Measurements from ENCODE around the gene GPC2.
"Not testable (repeated sequence)": the region's sequence is repeated elsewhere in the genome, so short reads cannot be mapped to it uniquely, and the experiment has no call there.

The GPC2 gene

DNA sequence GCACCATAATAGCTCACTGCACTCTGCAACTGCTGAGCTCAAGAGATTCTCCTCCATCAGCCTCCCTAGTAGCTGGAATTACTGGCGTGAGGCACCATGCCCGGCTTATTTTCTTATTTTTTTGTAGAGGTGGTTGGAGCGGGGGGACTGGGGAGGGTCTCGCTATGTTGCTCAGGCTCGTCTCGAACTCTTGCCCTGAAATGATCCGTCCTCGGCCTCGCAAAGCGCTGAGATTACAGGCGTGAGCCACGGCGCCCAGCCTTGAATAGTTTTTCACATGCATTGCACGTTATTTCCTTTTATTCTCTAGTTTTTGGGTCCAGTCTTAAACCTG, 29.0 kb downstream of the GPC2 start:
- H2BK5ac ChIP-seq (ENCODE audit: low read length): no peak overlapping the region
- H3K27me3 ChIP-seq (ENCODE audit: insufficient read depth, low read length, poor library complexity): no peaks in the 10 kb centered on the region
- H3K4me1 ChIP-seq (ENCODE audit: control insufficient read depth, low read depth, low read length): peaks cover 2% of the 10 kb centered on the region
- no peak overlapping the region for H3K23ac ChIP-seq (ENCODE audit: low read length)
- H3K36me3 ChIP-seq (ENCODE audit: control insufficient read depth, insufficient read depth, low read length): no peaks in the 10 kb centered on the region
- no peak for DNase-seq
- no peak overlapping the region for H4K5ac ChIP-seq (ENCODE audit: low read length)
- H3K79me1 ChIP-seq (ENCODE audit: low read length): peaks cover 3% of the 10 kb centered on the region
- H3K4me3 ChIP-seq (ENCODE audit: low read length): no peak overlapping the region
- no peak overlapping the region for H3K4ac ChIP-seq (ENCODE audit: low read depth, low read length)
- H3K9ac ChIP-seq (ENCODE audit: low read length): peak overlapping the region; percentile 76
- no peak overlapping the region for H2BK15ac ChIP-seq (replicated peaks; ENCODE audit: low read depth)
- peaks cover 8% of the 10 kb centered on the region for H3K79me2 ChIP-seq (ENCODE audit: control insufficient read depth, insufficient read depth, low read length)
- WGBS (ENCODE audit: extremely low coverage, insufficient coverage, low lambda C conversion rate): no CpG with 5 or more reads among the region's 14 CpGs
- H3K56ac ChIP-seq (ENCODE audit: low read length): peak overlapping the region; percentile 86
- H4K8ac ChIP-seq (ENCODE audit: low read depth, low read length): peak overlapping the region; percentile 65
- no peak overlapping the region for H2AK5ac ChIP-seq (ENCODE audit: low read length)
- no peak overlapping the region for H2BK120ac ChIP-seq (ENCODE audit: low read depth, low read length)
- H3K4me2 ChIP-seq (ENCODE audit: low read length): peak overlapping the region; percentile 62
- no peak overlapping the region for H3K18ac ChIP-seq (ENCODE audit: low read length)
- H3K27ac ChIP-seq (ENCODE audit: low read depth, low read length): no peak overlapping the region

DNA sequence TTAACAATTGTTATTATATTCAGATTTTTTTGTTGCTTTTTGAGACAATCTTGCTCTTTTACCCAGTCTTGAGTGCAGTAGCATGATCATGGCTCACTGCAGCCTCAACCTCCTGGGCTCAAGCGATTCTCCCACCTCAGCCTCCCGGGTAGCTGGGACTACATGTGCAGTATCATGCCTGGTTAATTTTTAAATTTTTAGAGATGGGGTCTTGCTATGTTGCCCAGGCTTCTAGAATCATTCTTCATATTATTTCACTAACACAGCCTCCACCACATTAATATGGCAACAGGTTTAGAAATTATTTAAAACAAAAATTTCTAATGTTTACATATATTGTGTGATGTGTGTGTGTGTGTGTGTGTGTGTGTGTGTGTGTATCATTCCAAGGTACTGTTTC, 29.9 kb downstream of the GPC2 start:
- no peak overlapping the region for H2AK5ac ChIP-seq (ENCODE audit: low read length)
- no peaks in the 10 kb centered on the region for H3K27me3 ChIP-seq (ENCODE audit: insufficient read depth, low read length, poor library complexity)
- no peak overlapping the region for H2BK5ac ChIP-seq (ENCODE audit: low read length)
- H4K5ac ChIP-seq (ENCODE audit: low read length): no peak overlapping the region
- no peak for DNase-seq
- H3K23ac ChIP-seq (ENCODE audit: low read length): no peak overlapping the region
- no peak overlapping the region for H3K9ac ChIP-seq (ENCODE audit: low read length)
- H3K79me1 ChIP-seq (ENCODE audit: low read length): peaks cover 3% of the 10 kb centered on the region
- no CpG with 5 or more reads among the region's 2 CpGs for WGBS (ENCODE audit: extremely low coverage, insufficient coverage, low lambda C conversion rate)
- no peak overlapping the region for H3K4me2 ChIP-seq (ENCODE audit: low read length)
- H3K18ac ChIP-seq (ENCODE audit: low read length): no peak overlapping the region
- H2BK15ac ChIP-seq (replicated peaks; ENCODE audit: low read depth): no peak overlapping the region
- H3K4me3 ChIP-seq (ENCODE audit: low read length): no peak overlapping the region
- H4K8ac ChIP-seq (ENCODE audit: low read depth, low read length): no peak overlapping the region
- H3K4me1 ChIP-seq (ENCODE audit: control insufficient read depth, low read depth, low read length): peaks cover 2% of the 10 kb centered on the region
- H3K27ac ChIP-seq (ENCODE audit: low read depth, low read length): no peak overlapping the region
- no peak overlapping the region for H3K56ac ChIP-seq (ENCODE audit: low read length)
- H3K79me2 ChIP-seq (ENCODE audit: control insufficient read depth, insufficient read depth, low read length): peaks cover 8% of the 10 kb centered on the region
- no peak overlapping the region for H3K4ac ChIP-seq (ENCODE audit: low read depth, low read length)
- no peaks in the 10 kb centered on the region for H3K36me3 ChIP-seq (ENCODE audit: control insufficient read depth, insufficient read depth, low read length)
- H2BK120ac ChIP-seq (ENCODE audit: low read depth, low read length): no peak overlapping the region

DNA sequence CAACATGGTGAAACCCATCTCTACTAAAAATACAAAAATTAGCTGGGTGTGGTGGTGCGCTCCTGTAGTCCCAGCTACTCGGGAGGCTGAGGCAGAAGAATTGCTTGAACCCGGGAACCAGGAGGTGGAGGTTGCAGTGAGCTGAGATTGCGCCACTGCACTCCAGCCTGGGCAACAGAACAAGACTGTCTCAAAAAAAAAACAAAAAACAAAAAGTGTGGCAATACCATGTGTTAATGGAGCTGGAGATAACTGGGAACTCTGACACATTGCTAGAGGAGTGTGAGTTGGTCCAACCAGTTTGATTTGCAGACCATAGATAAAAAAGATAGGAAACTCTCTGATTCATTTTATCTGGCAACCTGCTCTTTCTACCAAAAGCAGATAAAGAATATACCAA, 30.8 kb downstream of the GPC2 start:
- WGBS (ENCODE audit: extremely low coverage, insufficient coverage, low lambda C conversion rate): no CpG with 5 or more reads among the region's 4 CpGs
- H2BK5ac ChIP-seq (ENCODE audit: low read length); H3K56ac ChIP-seq (ENCODE audit: low read length); H3K79me2 ChIP-seq (ENCODE audit: control insufficient read depth, insufficient read depth, low read length); H3K79me1 ChIP-seq (ENCODE audit: low read length); H3K27ac ChIP-seq (ENCODE audit: low read depth, low read length); H4K5ac ChIP-seq (ENCODE audit: low read length); H3K27me3 ChIP-seq (ENCODE audit: insufficient read depth, low read length, poor library complexity); H2AK5ac ChIP-seq (ENCODE audit: low read length); H3K23ac ChIP-seq (ENCODE audit: low read length); H3K18ac ChIP-seq (ENCODE audit: low read length); H2BK15ac ChIP-seq (replicated peaks; ENCODE audit: low read depth); H3K9ac ChIP-seq (ENCODE audit: low read length); H3K4me2 ChIP-seq (ENCODE audit: low read length); H3K4ac ChIP-seq (ENCODE audit: low read depth, low read length); H3K4me1 ChIP-seq (ENCODE audit: control insufficient read depth, low read depth, low read length); H3K4me3 ChIP-seq (ENCODE audit: low read length); H4K8ac ChIP-seq (ENCODE audit: low read depth, low read length); H2BK120ac ChIP-seq (ENCODE audit: low read depth, low read length); H3K36me3 ChIP-seq (ENCODE audit: control insufficient read depth, insufficient read depth, low read length): not testable (repeated sequence)
- DNase-seq: peak; percentile 11

DNA sequence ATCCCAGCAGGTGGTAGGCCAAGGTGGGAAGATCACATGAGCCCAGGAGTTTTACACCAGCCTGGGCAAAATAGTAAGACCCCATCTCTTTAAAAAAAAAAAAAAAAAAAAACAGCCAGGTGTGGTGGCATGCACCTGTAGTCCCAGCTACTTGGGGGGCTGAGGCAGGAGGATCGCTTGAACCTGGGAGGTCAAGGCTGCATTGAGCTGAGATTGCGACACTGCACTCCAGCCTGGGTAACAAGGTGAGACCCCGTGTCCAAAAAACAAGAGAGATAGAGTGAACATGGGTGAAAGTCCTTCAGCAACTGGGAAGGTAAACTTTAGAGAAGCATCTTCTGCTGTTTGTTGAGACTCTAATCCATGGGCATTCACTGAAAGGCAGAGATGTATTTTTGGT, 34.7 kb downstream of the GPC2 start:
- Histone ChIP-seq H3K27ac (ENCODE audit: low read depth, low read length) (no peak overlapping the region), H2BK120ac (ENCODE audit: low read depth, low read length) (no peak overlapping the region), H3K4me2 (ENCODE audit: low read length) (no peak overlapping the region), H3K56ac (ENCODE audit: low read length) (no peak overlapping the region), H3K9ac (ENCODE audit: low read length) (no peak overlapping the region), H2AK5ac (ENCODE audit: low read length) (no peak overlapping the region), H2BK15ac (replicated peaks; ENCODE audit: low read depth) (no peak overlapping the region), H4K5ac (ENCODE audit: low read length) (no peak overlapping the region), H3K4me1 (ENCODE audit: control insufficient read depth, low read depth, low read length) (no peaks in the 10 kb centered on the region), H3K4ac (ENCODE audit: low read depth, low read length) (no peak overlapping the region), H3K18ac (ENCODE audit: low read length) (no peak overlapping the region), H4K8ac (ENCODE audit: low read depth, low read length) (no peak overlapping the region), H3K79me2 (ENCODE audit: control insufficient read depth, insufficient read depth, low read length) (no peaks in the 10 kb centered on the region), H3K23ac (ENCODE audit: low read length) (no peak overlapping the region), H3K27me3 (ENCODE audit: insufficient read depth, low read length, poor library complexity) (no peaks in the 10 kb centered on the region), H3K4me3 (ENCODE audit: low read length) (no peak overlapping the region), H2BK5ac (ENCODE audit: low read length) (no peak overlapping the region), H3K79me1 (ENCODE audit: low read length) (no peaks in the 10 kb centered on the region), H3K36me3 (ENCODE audit: control insufficient read depth, insufficient read depth, low read length) (no peaks in the 10 kb centered on the region)
- WGBS (ENCODE audit: extremely low coverage, insufficient coverage, low lambda C conversion rate): no CpG with 5 or more reads among the region's 3 CpGs
- no peak for DNase-seq

DNA sequence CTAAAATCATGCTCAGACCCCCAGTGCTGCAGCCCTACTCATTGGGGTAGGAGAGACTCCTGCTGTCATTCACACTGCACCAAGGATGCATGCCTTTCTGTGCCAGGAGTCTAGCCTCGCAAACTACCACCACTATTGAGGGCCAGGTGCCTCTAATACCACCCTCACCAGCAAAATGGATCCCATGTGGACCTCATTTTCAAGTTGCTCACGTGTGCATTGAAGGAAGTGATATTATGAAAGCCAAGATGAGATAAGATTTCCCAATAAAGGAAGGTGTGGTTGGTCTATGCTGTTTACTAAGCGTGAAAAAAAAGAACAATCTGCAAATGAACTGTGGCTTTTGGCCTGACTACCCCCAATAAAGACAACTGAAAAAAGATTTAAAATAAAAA, 35.6 kb downstream of the GPC2 start:
- no peak overlapping the region for H4K8ac ChIP-seq (ENCODE audit: low read depth, low read length)
- H2AK5ac ChIP-seq (ENCODE audit: low read length): no peak overlapping the region
- H4K5ac ChIP-seq (ENCODE audit: low read length): no peak overlapping the region
- no peaks in the 10 kb centered on the region for H3K79me1 ChIP-seq (ENCODE audit: low read length)
- H3K27me3 ChIP-seq (ENCODE audit: insufficient read depth, low read length, poor library complexity): no peaks in the 10 kb centered on the region
- H2BK15ac ChIP-seq (replicated peaks; ENCODE audit: low read depth): no peak overlapping the region
- no peak overlapping the region for H3K4ac ChIP-seq (ENCODE audit: low read depth, low read length)
- H3K4me3 ChIP-seq (ENCODE audit: low read length): no peak overlapping the region
- no peak overlapping the region for H3K23ac ChIP-seq (ENCODE audit: low read length)
- H3K36me3 ChIP-seq (ENCODE audit: control insufficient read depth, insufficient read depth, low read length): no peaks in the 10 kb centered on the region
- H3K4me1 ChIP-seq (ENCODE audit: control insufficient read depth, low read depth, low read length): no peaks in the 10 kb centered on the region
- no peak overlapping the region for H2BK5ac ChIP-seq (ENCODE audit: low read length)
- WGBS (ENCODE audit: extremely low coverage, insufficient coverage, low lambda C conversion rate): no CpG with 5 or more reads among the region's 3 CpGs
- no peak overlapping the region for H3K27ac ChIP-seq (ENCODE audit: low read depth, low read length)
- no peak overlapping the region for H3K9ac ChIP-seq (ENCODE audit: low read length)
- no peak overlapping the region for H3K4me2 ChIP-seq (ENCODE audit: low read length)
- H3K18ac ChIP-seq (ENCODE audit: low read length): no peak overlapping the region
- H3K79me2 ChIP-seq (ENCODE audit: control insufficient read depth, insufficient read depth, low read length): no peaks in the 10 kb centered on the region
- no peak overlapping the region for H3K56ac ChIP-seq (ENCODE audit: low read length)
- no peak for DNase-seq
- no peak overlapping the region for H2BK120ac ChIP-seq (ENCODE audit: low read depth, low read length)

DNA sequence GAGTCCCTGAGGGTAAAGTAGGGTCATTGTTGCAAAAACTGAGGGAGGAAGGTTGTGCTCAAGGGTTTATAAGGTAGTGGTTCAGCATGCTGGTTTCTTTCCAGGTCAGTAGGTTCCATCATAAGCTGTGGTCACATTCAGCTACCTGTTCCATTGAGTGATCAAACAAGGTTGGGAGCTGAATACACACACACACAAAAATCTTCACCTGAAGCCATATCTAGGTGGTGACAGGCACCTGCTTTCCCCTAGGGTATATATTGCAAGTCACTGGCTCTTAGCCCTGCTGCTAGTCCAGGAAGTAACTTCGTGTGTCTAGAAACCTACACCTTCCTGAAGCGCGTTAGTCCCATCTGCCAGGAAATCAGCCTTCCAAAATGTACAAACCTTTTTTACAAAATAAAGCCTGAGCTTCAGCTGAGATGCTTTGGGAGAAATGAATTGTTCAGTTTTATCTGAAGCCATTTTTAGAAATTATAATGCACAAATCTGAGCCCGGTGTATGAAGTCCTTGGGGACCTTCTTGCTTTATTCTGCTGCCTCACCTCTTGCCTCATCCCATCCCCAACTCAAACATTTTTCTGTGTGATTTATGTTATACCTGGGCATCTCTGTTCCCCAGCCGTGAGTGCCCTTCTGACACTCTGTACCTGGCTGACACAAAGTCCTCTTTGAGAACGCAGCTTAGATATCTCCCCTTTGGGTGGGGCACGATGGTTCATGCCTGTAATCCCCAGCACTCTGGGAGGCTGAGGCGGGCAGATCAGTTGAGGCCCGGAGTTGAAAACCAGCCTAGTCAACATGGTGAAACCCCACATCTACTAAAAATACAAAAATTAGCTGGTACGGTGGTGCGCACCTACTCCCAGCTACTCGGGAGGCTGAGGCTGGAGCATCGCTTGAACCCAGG, 39.1 kb downstream of the GPC2 start:
- no peak overlapping the region for H3K4me3 ChIP-seq (ENCODE audit: low read length)
- H4K5ac ChIP-seq (ENCODE audit: low read length): no peak overlapping the region
- no peak overlapping the region for H3K23ac ChIP-seq (ENCODE audit: low read length)
- WGBS (ENCODE audit: extremely low coverage, insufficient coverage, low lambda C conversion rate): no CpG with 5 or more reads among the region's 13 CpGs
- H2BK15ac ChIP-seq (replicated peaks; ENCODE audit: low read depth): no peak overlapping the region
- H4K8ac ChIP-seq (ENCODE audit: low read depth, low read length): no peak overlapping the region
- no peak overlapping the region for H3K4me2 ChIP-seq (ENCODE audit: low read length)
- H3K27me3 ChIP-seq (ENCODE audit: insufficient read depth, low read length, poor library complexity): no peaks in the 10 kb centered on the region
- H3K36me3 ChIP-seq (ENCODE audit: control insufficient read depth, insufficient read depth, low read length): no peaks in the 10 kb centered on the region
- no peak overlapping the region for H3K18ac ChIP-seq (ENCODE audit: low read length)
- no peak overlapping the region for H3K9ac ChIP-seq (ENCODE audit: low read length)
- H2BK5ac ChIP-seq (ENCODE audit: low read length): no peak overlapping the region
- no peak overlapping the region for H2BK120ac ChIP-seq (ENCODE audit: low read depth, low read length)
- no peak for DNase-seq
- H3K4me1 ChIP-seq (ENCODE audit: control insufficient read depth, low read depth, low read length): no peaks in the 10 kb centered on the region
- no peak overlapping the region for H3K56ac ChIP-seq (ENCODE audit: low read length)
- no peak overlapping the region for H3K27ac ChIP-seq (ENCODE audit: low read depth, low read length)
- H2AK5ac ChIP-seq (ENCODE audit: low read length): no peak overlapping the region
- no peak overlapping the region for H3K4ac ChIP-seq (ENCODE audit: low read depth, low read length)
- H3K79me1 ChIP-seq (ENCODE audit: low read length): no peaks in the 10 kb centered on the region
- H3K79me2 ChIP-seq (ENCODE audit: control insufficient read depth, insufficient read depth, low read length): no peaks in the 10 kb centered on the region
